HG02981 (cell line): ENCODE results near the gene SGMS2.
"Not testable (repeated sequence)": the region's sequence is repeated elsewhere in the genome, so short reads cannot be mapped to it uniquely, and the experiment has no call there.

Source experiments
- ATAC-seq: cut with Tn5 transposase; IDR thresholded peaks from one replicate; pipeline ENCODE4 v1.9.1; 2021; ENCODE audit warnings: mild to moderate bottlenecking, moderate library complexity; ENCODE audit not compliant: unreplicated experiment

The SGMS2 gene

GRCh38 chr4:107863850-107864371 lies 39.2 kb downstream of the SGMS2 start:
- no peak for ATAC-seq

DNA sequence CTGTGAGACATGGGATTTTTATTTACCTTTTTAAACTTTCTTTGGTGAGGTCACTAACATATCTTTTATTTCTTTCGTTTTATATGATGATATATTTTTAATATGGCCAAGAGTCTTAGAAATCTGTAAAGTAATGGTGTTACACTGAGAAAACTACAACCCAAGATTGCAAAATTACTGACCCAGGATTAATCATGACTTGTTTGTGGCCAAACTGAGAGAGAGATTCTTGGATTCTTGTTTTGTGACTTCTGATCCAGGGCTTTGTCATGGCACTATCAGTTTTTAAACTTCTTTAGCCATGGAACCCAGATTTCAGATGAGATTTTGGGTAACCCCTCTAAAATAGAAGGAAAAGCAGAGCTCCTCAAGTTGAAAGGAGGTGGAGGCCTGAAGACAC lies 42.0 kb downstream of the SGMS2 start:
- ATAC-seq: no peak

- ATAC-seq: no peak
Measured at GRCh38 chr4:107870236-107870635, 45.5 kb downstream of the SGMS2 start.

GRCh38 chr4:107870916-107871786 lies 46.4 kb downstream of the SGMS2 start:
- ATAC-seq: no peak

DNA sequence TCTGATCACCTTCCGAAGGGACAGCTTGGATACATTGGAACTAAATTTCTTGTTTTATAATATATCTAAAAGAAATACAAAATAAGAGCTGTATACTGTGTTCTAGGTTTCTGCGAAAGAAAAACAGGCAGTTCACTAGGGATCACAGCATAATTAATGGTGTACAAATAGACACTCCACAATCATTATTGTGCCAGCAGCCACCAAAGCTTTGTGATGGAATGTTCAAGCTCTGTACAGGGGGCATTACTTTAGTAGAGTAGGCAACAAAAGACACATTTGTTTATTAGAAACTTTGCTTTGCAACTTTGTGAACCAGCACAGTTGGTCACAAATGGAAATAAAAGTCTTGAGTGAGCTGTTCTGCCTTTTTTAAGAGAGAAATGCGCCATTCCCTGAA lies 49.3 kb downstream of the SGMS2 start:
- no peak for ATAC-seq

- no peak for ATAC-seq
Measured at GRCh38 chr4:107876099-107876498, 51.4 kb downstream of the SGMS2 start.

DNA sequence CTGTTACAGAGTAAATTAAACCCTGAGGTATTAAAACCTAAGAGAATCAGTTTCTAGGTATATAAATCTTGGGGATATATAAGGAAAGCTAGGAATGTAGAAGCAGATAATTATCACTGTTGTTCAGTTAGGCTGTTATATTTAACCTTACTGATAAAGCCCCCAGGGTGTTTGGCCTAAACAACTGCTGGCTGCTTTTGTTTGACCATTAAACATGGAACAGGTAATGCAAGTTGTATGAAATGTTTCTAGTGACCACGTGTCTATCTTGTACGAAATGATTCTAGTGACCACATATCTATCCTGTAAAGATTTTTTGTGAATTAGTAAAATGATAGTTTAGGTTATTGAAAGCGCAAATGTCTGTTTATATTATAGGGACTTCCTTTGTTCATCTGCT lies 52.6 kb downstream of the SGMS2 start:
- ATAC-seq: no peak

DNA sequence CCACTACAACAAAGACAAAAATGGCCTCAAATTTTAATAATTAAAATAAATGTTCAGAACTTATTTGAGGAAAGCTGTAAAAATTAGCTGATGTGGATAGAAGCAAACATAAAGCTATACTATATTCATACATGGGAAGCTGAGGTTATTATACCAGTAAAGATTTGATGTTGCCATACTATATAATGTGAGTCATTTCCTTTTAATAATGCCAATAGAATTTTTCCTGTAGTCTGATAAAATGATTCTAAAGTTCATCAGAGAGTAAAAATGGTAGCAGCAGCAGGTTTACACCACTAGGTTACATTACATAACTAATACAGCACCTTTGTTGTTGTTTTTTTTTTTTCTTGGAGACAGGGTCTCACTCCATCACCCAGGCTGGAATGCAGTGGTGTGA lies 61.1 kb downstream of the SGMS2 start:
- ATAC-seq: no peak

GRCh38 chr4:107888237-107888636 lies 63.5 kb downstream of the SGMS2 start:
- ATAC-seq: no peak

- no peak for ATAC-seq
Measured at GRCh38 chr4:107890779-107891178, 66.0 kb downstream of the SGMS2 start.

DNA sequence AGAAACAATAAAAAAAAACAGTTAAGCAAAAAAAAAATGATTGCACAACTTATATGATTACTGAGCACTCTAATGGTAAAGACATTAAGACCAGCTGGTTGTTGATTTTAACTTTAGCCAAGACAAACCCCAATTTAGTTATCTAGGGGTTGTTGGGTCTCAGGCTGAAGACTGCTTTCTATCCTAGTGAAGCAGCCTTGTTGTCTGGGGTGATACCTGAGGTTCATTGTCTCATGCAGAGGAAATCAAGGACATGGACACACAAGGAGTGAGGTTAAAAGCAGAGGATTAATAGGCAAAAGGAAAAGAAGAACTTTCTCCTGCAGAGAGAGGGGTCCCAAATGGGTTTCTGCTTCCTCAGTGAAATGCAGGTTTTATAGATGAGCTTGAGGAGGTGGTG lies 66.6 kb downstream of the SGMS2 start:
- ATAC-seq: no peak

- ATAC-seq: no peak
Measured at GRCh38 chr4:107893171-107894137, 68.7 kb downstream of the SGMS2 start.

GRCh38 chr4:107894138-107894603 lies 69.4 kb downstream of the SGMS2 start:
- no peak for ATAC-seq

- ATAC-seq: peak; percentile 55
Measured at GRCh38 chr4:107896158-107896645, 71.5 kb downstream of the SGMS2 start.

DNA sequence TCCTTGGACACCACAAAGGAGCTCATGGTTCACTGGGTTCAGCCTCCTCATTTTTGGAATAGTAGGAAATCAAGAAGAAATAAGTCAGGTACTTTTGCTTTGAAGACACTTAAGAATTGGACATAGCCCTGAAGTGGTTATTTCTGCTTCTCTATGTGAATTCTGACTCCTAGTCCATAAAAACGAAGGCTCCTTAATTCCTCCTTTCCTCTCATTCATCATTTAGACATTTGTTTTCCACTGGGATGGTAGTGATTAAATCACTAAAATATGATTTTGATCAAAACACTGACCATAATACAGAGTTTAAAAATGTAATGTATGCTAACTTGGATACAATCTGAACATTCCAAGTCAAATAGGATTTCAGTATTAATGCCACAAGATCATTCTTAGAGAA lies 71.9 kb downstream of the SGMS2 start:
- no peak for ATAC-seq

- no peak for ATAC-seq
Measured at GRCh38 chr4:107897823-107898222, 73.1 kb downstream of the SGMS2 start.

DNA sequence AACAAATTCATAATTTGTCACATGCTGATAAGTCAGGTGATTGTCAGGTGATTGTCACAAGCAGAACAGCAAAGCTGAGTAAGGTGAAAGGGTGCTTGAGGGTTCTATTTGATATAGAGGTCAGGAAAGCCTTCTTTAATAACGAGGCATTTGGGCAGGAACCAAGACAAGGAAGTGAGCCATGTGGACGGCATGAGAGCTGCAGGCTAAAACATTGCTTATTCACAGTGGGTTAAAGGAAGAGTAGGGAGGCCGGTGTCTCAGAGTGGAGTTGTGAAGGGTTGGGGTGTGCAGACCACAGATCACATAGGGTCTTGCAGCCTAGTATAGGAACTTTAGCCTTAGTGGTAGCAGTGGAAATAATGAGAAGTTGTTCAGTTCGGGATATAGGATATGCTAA lies 75.3 kb downstream of the SGMS2 start:
- ATAC-seq: no peak

DNA sequence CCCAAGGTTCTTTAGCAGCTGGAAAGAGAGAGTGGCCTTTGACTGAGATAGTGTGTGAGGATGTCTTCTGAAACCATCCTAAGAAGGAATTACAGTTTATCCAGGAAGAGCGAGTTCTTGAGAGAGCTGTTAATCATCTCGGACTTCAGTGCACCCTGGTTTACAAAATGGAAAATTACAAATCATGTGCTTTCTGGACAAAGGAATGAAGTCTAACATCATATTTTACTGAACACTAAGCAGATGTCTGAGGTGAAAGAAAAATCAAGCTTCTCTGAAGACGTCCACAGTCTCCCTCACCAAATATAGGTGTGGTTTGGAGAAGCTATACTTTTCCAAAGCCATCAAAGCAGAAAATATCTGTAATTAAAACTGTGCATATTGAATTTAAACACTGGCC lies 75.8 kb downstream of the SGMS2 start:
- no peak for ATAC-seq

DNA sequence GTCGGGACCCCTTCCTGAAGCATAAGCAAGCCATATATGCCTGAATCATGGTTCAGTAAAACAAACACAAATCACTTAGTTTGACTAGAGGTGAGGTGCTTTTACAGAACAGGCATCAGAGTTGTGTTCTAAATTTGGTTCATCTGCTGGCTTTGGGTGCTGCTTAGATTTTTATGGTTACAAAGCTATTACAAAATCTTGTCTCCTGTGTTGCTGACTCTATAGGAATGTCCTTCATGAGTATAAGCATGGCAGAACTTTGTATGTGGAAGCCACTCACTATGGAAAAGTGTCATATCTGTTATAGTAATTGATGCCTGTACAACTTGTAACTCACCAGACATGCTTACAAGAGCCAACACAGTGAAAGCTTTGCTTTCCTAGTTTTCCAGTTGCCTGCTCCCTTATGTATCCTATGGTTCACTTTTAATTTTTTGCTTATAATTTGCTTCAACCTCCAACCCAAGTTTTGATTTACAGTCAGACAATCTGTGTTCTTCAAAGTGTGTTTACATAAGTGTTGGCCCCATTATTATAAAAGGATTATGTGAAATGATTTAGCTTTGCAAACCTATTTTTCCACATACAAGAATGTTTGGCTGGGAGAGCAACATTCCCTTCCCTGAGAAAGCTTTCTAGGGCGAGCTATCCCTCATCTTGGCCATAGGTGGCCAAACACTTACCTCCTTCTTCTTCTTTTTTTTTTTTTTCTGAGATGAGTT lies 76.6 kb downstream of the SGMS2 start:
- ATAC-seq: no peak

DNA sequence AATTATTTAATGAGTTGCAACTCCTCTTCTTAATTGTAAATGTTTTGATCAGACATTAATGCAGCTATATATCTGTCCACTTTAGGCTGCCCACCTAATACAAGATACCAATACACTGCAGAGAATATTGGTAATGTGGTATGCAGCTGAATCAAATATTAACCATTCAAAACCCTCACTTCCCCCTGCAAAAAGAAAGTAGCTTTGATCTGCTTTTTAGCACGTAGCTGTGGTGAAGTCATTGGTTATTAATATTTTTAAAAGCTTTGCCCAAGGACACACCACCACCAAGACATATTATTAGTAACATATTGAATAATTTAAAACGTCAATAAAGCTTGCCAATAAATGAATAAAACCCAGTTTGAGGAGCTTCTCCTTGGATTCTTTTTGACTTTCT lies 78.0 kb downstream of the SGMS2 start:
- ATAC-seq: peak; percentile 97

DNA sequence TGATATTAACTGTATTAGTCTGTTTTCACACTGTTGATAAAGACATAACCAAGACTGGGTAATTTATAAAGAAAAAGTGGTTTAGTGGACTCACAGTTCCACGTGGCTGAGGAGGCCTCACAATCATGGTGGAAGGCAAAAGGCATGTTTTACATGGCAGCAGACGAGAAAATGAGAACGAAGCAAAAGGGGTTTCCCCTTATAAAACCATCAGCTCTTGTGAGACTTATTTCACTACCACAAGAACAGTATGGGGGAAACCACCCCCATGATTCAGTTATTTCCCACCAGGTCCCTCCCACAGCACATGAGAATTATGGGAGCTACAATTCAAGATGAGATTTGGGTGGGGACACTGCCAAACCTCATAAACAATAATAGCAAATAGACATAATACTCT lies 80.3 kb downstream of the SGMS2 start:
- not testable (repeated sequence) for ATAC-seq
